K562 (cell line): Measurements from ENCODE around the gene IMPA2. TPM values are rescaled to one million over a fixed set of nuclear protein-coding genes. Genes with fewer than 3 reads are reported as not detected.

ENCODE experiments used
- ATAC-seq: fragments of 200-7000 bp; cut with Tn5 transposase; 3 replicates; pipeline ENCODE4 v1.9.1; 2020; ENCODE audit warnings: moderate library complexity
- BruUV-seq: library from RNA; stranded (reverse); fragments of 400-500 nt; replicated peaks from 2 replicates; lab custom pipeline; 2021; lab: Mats Ljungman, UMichigan
- CTCF ChIA-PET: fragments of 300-600 bp; formaldehyde crosslinking; extraction: SDS; loops from one replicate; lab custom pipeline; 2021; ENCODE audit warnings: low intra/inter-chr PET ratio; lab: Yijun Ruan, JAX
- POLR2A ChIA-PET: fragments of 300-600, 350-650 bp; sonication (Branson Sonifier 250); formaldehyde crosslinking; extraction: SDS; loops from one replicate; lab custom pipeline; 2021; ENCODE audit warnings: antibody characterized with exemption, inconsistent platforms; lab: Yijun Ruan, JAX
- DNase-seq, 4 experiments: peaks; one replicate each; pipeline versions ENCODE4 v3.0.0 to v3.0.0-alpha.2; 2011 to 2018; ENCODE audit warnings: low spot score in 3 of 4, mixed read lengths in 3 of 4; ENCODE audit errors: extremely low read depth in 1 of 4
- FAIRE-seq: peaks from 2 replicates; lab custom pipeline; 2011; peaks lifted over from hg19 to GRCh38; lab: Jason Lieb, UNC
- H2AFZ ChIP-seq: 2 replicates; pipeline ENCODE4 v1.6.0; 2011; ENCODE audit warnings: low read depth, low read length, control low read depth, inconsistent platforms
- H3K27ac ChIP-seq: fragments of 200-600 bp; 3 replicates; pipeline ENCODE4 v1.8.0; 2011; ENCODE audit warnings: low read depth, mild to moderate bottlenecking, control low read depth, inconsistent platforms, low read length, moderate library complexity, mixed read lengths; ENCODE audit errors: extremely low read depth
- H3K27me3 ChIP-seq, 2 experiments: fragments of 300-600 bp in 1 of 2; 2 replicates in 1 of 2; 3 replicates in 1 of 2; pipeline versions ENCODE4 v1.6.0 to v1.8.0; 2011; ENCODE audit warnings: inconsistent platforms in 2 of 2, low read length in 2 of 2, mild to moderate bottlenecking in 1 of 2, mixed read lengths in 1 of 2, moderate library complexity in 1 of 2; ENCODE audit not compliant: control insufficient read depth in 2 of 2, insufficient read depth in 2 of 2
- H3K36me3 ChIP-seq: fragments of 300-600 bp; 3 replicates; pipeline ENCODE4 v1.8.0; 2011; ENCODE audit warnings: mild to moderate bottlenecking, low read length, inconsistent platforms; ENCODE audit not compliant: control insufficient read depth, insufficient read depth
- H3K4me1 ChIP-seq, 2 experiments: fragments of 200-600 bp in 1 of 2; replicated peaks in 1 of 2; 2 replicates in 1 of 2; 3 replicates in 1 of 2; pipeline versions ENCODE4 v1.5.1 to v1.8.0; 2011; ENCODE audit warnings: inconsistent platforms in 2 of 2, low read length in 2 of 2, mild to moderate bottlenecking in 1 of 2, mixed read lengths in 1 of 2, moderate library complexity in 1 of 2; ENCODE audit not compliant: control insufficient read depth in 2 of 2, insufficient read depth in 2 of 2
- H3K4me2 ChIP-seq: 2 replicates; pipeline ENCODE4 v1.6.1; 2011; ENCODE audit warnings: low read length, control low read depth, inconsistent platforms, mixed read lengths; ENCODE audit not compliant: insufficient read depth
- H3K4me3 ChIP-seq: fragments of 200-600 bp; sonication (generic), shearing (Covaris generic); 2 replicates; pipeline ENCODE4 v1.5.1; 2016; ENCODE audit warnings: control low read depth, inconsistent platforms
- H3K79me2 ChIP-seq: fragments of 200-600 bp; 3 replicates; pipeline ENCODE4 v1.8.0; 2011; ENCODE audit warnings: low read length, inconsistent platforms; ENCODE audit not compliant: control insufficient read depth, insufficient read depth
- H3K9ac ChIP-seq, 2 experiments: 2 replicates each; pipeline versions ENCODE4 v1.6.0 to v1.6.1; 2011; ENCODE audit warnings: low read depth in 2 of 2, low read length in 2 of 2, control low read depth in 1 of 2, inconsistent platforms in 1 of 2, mild to moderate bottlenecking in 1 of 2, mixed read lengths in 1 of 2; ENCODE audit not compliant: insufficient read depth in 1 of 2
- H3K9me1 ChIP-seq: one replicate; pipeline ENCODE4 v1.6.0; 2011; ENCODE audit warnings: inconsistent platforms, mild to moderate bottlenecking, low read length, moderate library complexity; ENCODE audit not compliant: control insufficient read depth, insufficient read depth
- H3K9me3 ChIP-seq: replicated peaks from 2 replicates; pipeline ENCODE4 v1.5.1; 2011; ENCODE audit warnings: low read depth, low read length, inconsistent platforms; ENCODE audit not compliant: control insufficient read depth, insufficient read depth
- H4K20me1 ChIP-seq: replicated peaks from 2 replicates; pipeline ENCODE4 v1.6.1; 2011; ENCODE audit warnings: low read length, inconsistent platforms, mixed read lengths; ENCODE audit not compliant: control insufficient read depth, insufficient read depth
- CBFB ChIP-seq: sonication (generic); formaldehyde crosslinking; IDR thresholded peaks from 2 replicates; pipeline ENCODE4 v1.4.0; 2020; ENCODE audit warnings: mild to moderate bottlenecking, missing genetic modification reagents
- CEBPG ChIP-seq, 3 experiments: fragments of 200-800 bp in 1 of 3; sonication (Bioruptor generic) in 1 of 3; sonication (generic) in 1 of 3; formaldehyde crosslinking in 1 of 3; IDR thresholded peaks in 2 of 3; conservative IDR thresholded peaks in 1 of 3; 2 replicates each; pipeline versions ENCODE4 v1.6.1 to v1.8.0; 2016 to 2022; ENCODE audit warnings: missing compliant biosample characterization in 2 of 3, missing genetic modification characterization in 2 of 3, mild to moderate bottlenecking in 1 of 3, missing genetic modification reagents in 1 of 3
- CGGBP1 ChIP-seq: fragments of 250-450 bp; sonication (Bioruptor Pico); IDR thresholded peaks from 2 replicates; pipeline ENCODE4 v1.9.0; 2021; ENCODE audit warnings: mild to moderate bottlenecking
- HSF4 ChIP-seq: fragments of 250-450 bp; sonication (Bioruptor Pico); IDR thresholded peaks from 2 replicates; pipeline ENCODE4 v2.1.2; 2022; ENCODE audit warnings: mild to moderate bottlenecking, moderate library complexity, borderline replicate concordance
- KAT7 ChIP-seq: sonication (generic); formaldehyde crosslinking; IDR thresholded peaks from 2 replicates; pipeline ENCODE4 v1.8.0; 2022; ENCODE audit warnings: missing genetic modification reagents, mild to moderate bottlenecking, borderline replicate concordance
- MAZ ChIP-seq, 2 experiments: fragments of 450-650 bp in 1 of 2; sonication (generic) in 1 of 2; formaldehyde crosslinking; IDR thresholded peaks in 1 of 2; conservative IDR thresholded peaks in 1 of 2; 2 replicates each; pipeline versions ENCODE4 v1.4.0 to v1.5.0; 2020; ENCODE audit warnings: mild to moderate bottlenecking in 1 of 2, missing genetic modification reagents in 1 of 2
- MTA1 ChIP-seq: fragments of 450-650 bp; IDR thresholded peaks from 2 replicates; pipeline ENCODE4 v1.6.1; 2017; ENCODE audit warnings: borderline replicate concordance
- PML ChIP-seq: IDR thresholded peaks from 2 replicates; pipeline ENCODE4 v1.6.1; 2012; ENCODE audit warnings: low read length, inconsistent platforms
- POLR2B ChIP-seq: fragments of 450-650 bp; IDR thresholded peaks from 2 replicates; pipeline ENCODE4 v1.6.1; 2018; ENCODE audit warnings: low read depth; ENCODE audit not compliant: partially characterized antibody
- RBM34 ChIP-seq: fragments of 200-400 bp; formaldehyde crosslinking; IDR thresholded peaks from 2 replicates; pipeline ENCODE4 v1.6.1; 2018; ENCODE audit warnings: low read length, borderline replicate concordance; ENCODE audit not compliant: insufficient read depth
- SP1 ChIP-seq: sonication (generic); formaldehyde crosslinking; IDR thresholded peaks from 2 replicates; pipeline ENCODE4 v1.8.1; 2022; ENCODE audit warnings: mild to moderate bottlenecking, missing genetic modification reagents
- ZNF165 ChIP-seq: fragments of 250-450 bp; sonication (Bioruptor Pico); IDR thresholded peaks from 2 replicates; pipeline ENCODE4 v1.4.0; 2020; ENCODE audit warnings: borderline replicate concordance
- ZNF707 ChIP-seq: fragments of 250-450 bp; sonication (Bioruptor Pico); conservative IDR thresholded peaks from 2 replicates; pipeline ENCODE4 v1.8.0; 2022; ENCODE audit warnings: inconsistent platforms, mild to moderate bottlenecking, moderate library complexity
- WGBS: fragments of 100-300 bp; shearing (Covaris generic); methylation state at CpG from one replicate; pipeline ENCODE4 v1.1.6; 2016; ENCODE audit warnings: low coverage, mixed read lengths; ENCODE audit not compliant: insufficient coverage; ENCODE audit errors: missing lambda C conversion rate; 5-methylcytosine and 5-hydroxymethylcytosine counted together
- in situ Hi-C: fragments of 300-500 bp; cut with MboI; formaldehyde crosslinking; loops from 4 replicates; pipeline ENCODE4 v1.15.0; 2018; ENCODE audit warnings: inconsistent platforms, mixed read lengths
- intact Hi-C: fragments of 100-400 bp; cut with micrococcal nuclease; formaldehyde crosslinking; loops from 2 replicates; pipeline ENCODE4 v1.14.2; 2022
- polyA plus RNA-seq, 8 experiments: library from polyadenylated mRNA; depleted of rRNA in 4 of 8; stranded (reverse) in 5 of 8; unstranded in 3 of 8; fragments of >200 nt; fragmentation: Nextera tagmentation in 2 of 8; fragmentation: Illumina TruSeq in 1 of 8; extraction: Ambion mirVana in 2 of 8; extraction: Trizol in 1 of 8; gene quantifications; 2 replicates each; pipeline versions ENCODE4 v1.2.1 to v1.2.3, GENCODE V29; 2011 to 2014; ENCODE audit warnings: inconsistent platforms in 1 of 8, missing spikeins in 1 of 8
- total RNA-seq, 7 experiments: library from RNA; depleted of rRNA in 6 of 7; stranded (reverse); fragments of >200 nt in 6 of 7; fragmentation: Illumina TruSeq in 2 of 7; extraction: Trizol in 2 of 7; gene quantifications; 2 replicates each; pipeline versions ENCODE4 v1.2.1 to v1.2.3, GENCODE V29; 2011 to 2021; ENCODE audit warnings: low replicate concordance in 1 of 7
- TF ChIP-seq, protein P1 (sequence below): sonication (generic); formaldehyde crosslinking; IDR thresholded peaks from 2 replicates; pipeline ENCODE4 v1.8.1; 2023; ENCODE audit warnings: mild to moderate bottlenecking, missing genetic modification reagents

IMPA2 gene
- total and polyA plus RNA-seq, 9 of the 15 experiments (the other 6 are each of a cell fraction or from before 2014, with no cell fraction given) = 0.62 to 11.3 (median 5.7) TPM

- no peak for TF ChIP-seq CEBPG (CRISPR knock-in tag; IDR thresholded peaks at IDR 0.05)
- TF ChIP-seq CEBPG (tag; conservative IDR thresholded peaks at IDR 0.05 in 1 of 2, IDR thresholded peaks at IDR 0.05 in 1 of 2) = no peak
- no peak for TF ChIP-seq ZNF707
Observed at GRCh38 chr18:12035481-12035880, 54.2 kb downstream of the IMPA2 start (continued).

DNA sequence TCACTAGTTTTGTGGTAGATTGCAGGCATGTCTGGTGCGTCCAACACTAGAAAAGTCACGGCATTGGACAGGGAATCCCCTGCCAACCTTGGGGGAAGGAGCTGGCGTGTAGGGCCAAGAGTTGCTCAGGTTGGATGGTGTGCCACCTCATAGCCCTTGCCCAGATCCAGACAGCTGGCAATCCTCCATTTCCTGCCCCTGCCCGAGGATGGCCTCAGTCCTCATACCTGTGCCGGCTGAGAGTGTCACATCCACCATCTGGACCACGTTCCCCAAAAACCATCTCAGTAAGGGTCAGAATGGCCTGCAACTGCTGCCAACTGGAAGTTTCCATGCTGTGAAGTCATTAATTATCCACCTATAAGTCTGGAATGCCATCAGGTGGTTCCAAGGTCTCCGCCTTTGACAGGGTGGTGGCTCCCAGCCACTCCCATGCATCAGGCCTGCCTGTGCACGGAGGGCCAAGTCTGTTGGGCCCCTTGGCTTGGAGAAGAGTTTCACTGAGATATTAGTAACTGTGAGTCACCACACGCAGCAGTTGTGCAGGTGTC, 55.0 kb downstream of the IMPA2 start:
- Histone ChIP-seq H3K9me1 (no peaks in the 10 kb centered on the region), H3K4me1 (peaks cover 0 to 13% of the 10 kb centered on the region in 2 experiments; a peak in 2 of 5 replicates), H2AFZ (no peak overlapping the region), H3K4me2 (no peak overlapping the region), H4K20me1 (no peaks in the 10 kb centered on the region), H3K9ac (no peak overlapping the region), H3K27ac (no peak overlapping the region), H3K9me3 (no peaks in the 10 kb centered on the region), H3K36me3 (no peaks in the 10 kb centered on the region), H3K27me3 (peaks cover 4 to 44% of the 10 kb centered on the region in 2 experiments; a peak in 3 of 5 replicates), H3K4me3 (no peak overlapping the region), H3K79me2 (no peaks in the 10 kb centered on the region)
- POLR2A ChIA-PET = interaction anchor here (0.7 kb wide), 1 partner anchor 308 kb away, joined by 4 read pairs; no protein-coding TSS in a partner anchor
- ATAC-seq (no peak), FAIRE-seq (no peak), DNase-seq (no peak)
- intact Hi-C loops (loop anchor here (10.0 kb wide), 2 partner anchors 301 to 381 kb away; no protein-coding TSS in a partner anchor), in situ Hi-C loops (loop anchor here (10.0 kb wide), 1 partner anchor 381 kb away; no protein-coding TSS in a partner anchor)
- CTCF ChIA-PET = no interaction called here
- WGBS = 0% methylated on average over 7 of the region's 9 CpGs
- BruUV-seq = no TSS peak
- TF ChIP-seq RBM34 (no peak), SP1 (CRISPR knock-in tag) (no peak), MTA1 (no peak), CBFB (no peak), MAZ (CRISPR knock-in tag; conservative IDR thresholded peaks at IDR 0.05 in 1 of 2, IDR thresholded peaks at IDR 0.05 in 1 of 2) (no peak), CGGBP1 (CRISPR knock-in tag) (no peak), KAT7 (CRISPR knock-in tag) (no peak), POLR2B (no peak), HSF4 (CRISPR knock-in tag) (no peak), ZNF165 (no peak), PML (no peak)
- TF ChIP-seq, protein P1, sequence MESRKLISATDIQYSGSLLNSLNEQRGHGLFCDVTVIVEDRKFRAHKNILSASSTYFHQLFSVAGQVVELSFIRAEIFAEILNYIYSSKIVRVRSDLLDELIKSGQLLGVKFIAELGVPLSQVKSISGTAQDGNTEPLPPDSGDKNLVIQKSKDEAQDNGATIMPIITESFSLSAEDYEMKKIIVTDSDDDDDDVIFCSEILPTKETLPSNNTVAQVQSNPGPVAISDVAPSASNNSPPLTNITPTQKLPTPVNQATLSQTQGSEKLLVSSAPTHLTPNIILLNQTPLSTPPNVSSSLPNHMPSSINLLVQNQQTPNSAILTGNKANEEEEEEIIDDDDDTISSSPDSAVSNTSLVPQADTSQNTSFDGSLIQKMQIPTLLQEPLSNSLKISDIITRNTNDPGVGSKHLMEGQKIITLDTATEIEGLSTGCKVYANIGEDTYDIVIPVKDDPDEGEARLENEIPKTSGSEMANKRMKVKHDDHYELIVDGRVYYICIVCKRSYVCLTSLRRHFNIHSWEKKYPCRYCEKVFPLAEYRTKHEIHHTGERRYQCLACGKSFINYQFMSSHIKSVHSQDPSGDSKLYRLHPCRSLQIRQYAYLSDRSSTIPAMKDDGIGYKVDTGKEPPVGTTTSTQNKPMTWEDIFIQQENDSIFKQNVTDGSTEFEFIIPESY (CRISPR knock-in tag) = no peak
